NCI-H2227 (cell line): ENCODE measurements around the gene CUZD1.

Experiments
- DNase-seq: peaks from one replicate; lab custom pipeline; 2025; ENCODE audit not compliant: unreplicated experiment; lab: John Stamatoyannopoulos, UW

Gene CUZD1

GRCh38 chr10:122822973-122823690 is 22.5 kb downstream of the CUZD1 start:
- no peak for DNase-seq

GRCh38 chr10:122821808-122822207 is 23.8 kb downstream of the CUZD1 start:
- no peak for DNase-seq

GRCh38 chr10:122815458-122815857 is 30.2 kb downstream of the CUZD1 start:
- no peak for DNase-seq

GRCh38 chr10:122814493-122814892 is 31.2 kb downstream of the CUZD1 start:
- no peak for DNase-seq

- no peak for DNase-seq
Observed at GRCh38 chr10:122812751-122813150, 32.9 kb downstream of the CUZD1 start.

- DNase-seq, result no peak
Observed at GRCh38 chr10:122802282-122802681, 43.4 kb downstream of the CUZD1 start.

GRCh38 chr10:122798704-122799231 is 46.9 kb downstream of the CUZD1 start:
- DNase-seq, result no peak

- DNase-seq, result no peak
Observed at GRCh38 chr10:122796796-122797195, 48.9 kb downstream of the CUZD1 start.

- DNase-seq, result no peak
Observed at GRCh38 chr10:122795924-122796323, 49.7 kb downstream of the CUZD1 start.

- no peak for DNase-seq
Observed at GRCh38 chr10:122786269-122786668, 59.4 kb downstream of the CUZD1 start.

GRCh38 chr10:122782911-122783310 is 62.7 kb downstream of the CUZD1 start:
- DNase-seq, result no peak
